Kidney capillary endothelial cell (primary cell): ENCODE data around the gene GTF2A1.

Experiments used
- DNase-seq: peaks from one replicate; pipeline ENCODE4 v3.0.0-alpha.2; 2018; ENCODE audit warnings: low spot score

GTF2A1 gene

GRCh38 chr14:81137316-81137715, 83.4 kb downstream of the GTF2A1 start:
- DNase-seq = peak; percentile 76

GRCh38 chr14:81133400-81133799, 87.4 kb downstream of the GTF2A1 start:
- DNase-seq = no peak

GRCh38 chr14:81132468-81132867, 88.3 kb downstream of the GTF2A1 start:
- DNase-seq = no peak

DNA sequence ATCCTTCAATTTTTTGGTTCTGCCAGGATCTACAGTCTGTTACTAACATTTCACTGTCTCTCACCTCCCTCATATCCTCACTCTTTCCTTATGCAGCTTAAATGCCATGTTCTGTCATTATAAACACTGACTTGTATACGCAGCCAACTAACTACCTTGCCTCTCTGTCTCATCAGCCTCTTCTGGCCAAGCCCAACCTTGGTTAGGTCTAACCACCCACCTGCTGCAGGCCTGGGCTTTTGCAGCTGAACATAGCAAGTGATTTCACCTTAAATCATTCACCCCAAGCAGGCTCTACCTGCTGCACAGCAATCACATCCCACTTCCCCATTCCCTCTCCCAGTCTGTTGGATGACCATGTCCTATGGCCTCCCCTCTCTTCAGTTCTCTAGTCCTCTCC, 91.5 kb downstream of the GTF2A1 start:
- DNase-seq = no peak

DNA sequence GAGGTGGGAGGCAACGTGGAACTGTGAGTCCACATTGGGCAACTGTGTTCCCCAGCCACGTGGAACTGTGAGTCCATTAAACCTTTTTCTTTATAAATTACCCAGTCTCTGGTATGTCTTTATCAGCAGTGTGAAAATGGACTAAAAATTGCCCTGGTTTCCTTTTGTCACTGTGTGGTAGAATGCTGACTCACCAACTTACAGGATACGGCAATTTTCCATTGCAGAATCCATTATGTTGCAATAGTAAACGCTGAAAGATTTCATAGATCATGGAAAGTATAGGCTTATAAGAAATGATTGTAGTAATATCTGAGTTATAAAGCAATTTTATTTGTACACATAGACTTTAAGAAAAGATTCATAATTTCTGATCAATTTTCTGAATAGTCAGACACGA, 93.0 kb downstream of the GTF2A1 start:
- no peak for DNase-seq

DNA sequence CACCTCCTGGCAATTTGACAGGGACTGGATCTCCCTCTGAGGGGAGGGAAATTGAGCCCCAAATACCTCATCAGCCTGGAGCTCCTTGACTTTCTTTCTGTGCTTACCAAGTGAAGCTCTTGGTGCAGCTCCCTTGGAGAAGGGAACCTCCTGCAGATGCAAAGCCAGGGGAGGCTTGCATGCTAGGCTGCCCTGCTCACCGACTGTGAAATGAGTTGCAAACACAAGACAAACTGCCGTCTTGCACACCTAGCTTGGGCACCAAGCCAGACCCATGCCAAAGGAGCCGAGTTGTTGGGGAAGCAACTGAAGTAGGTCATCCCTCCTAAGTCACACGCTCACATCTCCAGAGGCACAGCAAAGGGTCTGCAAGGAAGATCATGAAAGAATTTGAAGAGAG, 95.2 kb downstream of the GTF2A1 start:
- DNase-seq = no peak
